Adipose tissue (tissue), 3 donors: ENCODE data around the gene RCN2. TPM values are rescaled to one million over a fixed set of nuclear protein-coding genes. Genes with fewer than 3 reads are reported as not detected.
A peak's percentile ranks its signal among the peaks of the same experiment; 100 is the strongest.

Experiments
- H3K27ac ChIP-seq: one replicate; pipeline ENCODE4 v1.5.1; 2013; ENCODE audit warnings: low read depth, low read length
- WGBS, 3 donors: extraction: QIAGEN DNeasy Blood & Tissue Kit; methylation state at CpG; one replicate each; pipeline ENCODE4 v1.1.7; 2013; 5-methylcytosine and 5-hydroxymethylcytosine counted together
- polyA plus RNA-seq, 3 donors: library from polyadenylated mRNA; stranded (reverse); fragments of 200-250 nt; gene quantifications; one replicate each; pipeline ENCODE4 v1.2.3, GENCODE V29; 2013
- donor health status: healthy with polysubstance abuse.
- donor health status: Bipolar disorder and iron deficiency.
- donor health status: healthy.

RCN2 gene
- polyA plus RNA-seq, 3 donors: 12.9 to 27.6 (median 21.6) TPM

DNA sequence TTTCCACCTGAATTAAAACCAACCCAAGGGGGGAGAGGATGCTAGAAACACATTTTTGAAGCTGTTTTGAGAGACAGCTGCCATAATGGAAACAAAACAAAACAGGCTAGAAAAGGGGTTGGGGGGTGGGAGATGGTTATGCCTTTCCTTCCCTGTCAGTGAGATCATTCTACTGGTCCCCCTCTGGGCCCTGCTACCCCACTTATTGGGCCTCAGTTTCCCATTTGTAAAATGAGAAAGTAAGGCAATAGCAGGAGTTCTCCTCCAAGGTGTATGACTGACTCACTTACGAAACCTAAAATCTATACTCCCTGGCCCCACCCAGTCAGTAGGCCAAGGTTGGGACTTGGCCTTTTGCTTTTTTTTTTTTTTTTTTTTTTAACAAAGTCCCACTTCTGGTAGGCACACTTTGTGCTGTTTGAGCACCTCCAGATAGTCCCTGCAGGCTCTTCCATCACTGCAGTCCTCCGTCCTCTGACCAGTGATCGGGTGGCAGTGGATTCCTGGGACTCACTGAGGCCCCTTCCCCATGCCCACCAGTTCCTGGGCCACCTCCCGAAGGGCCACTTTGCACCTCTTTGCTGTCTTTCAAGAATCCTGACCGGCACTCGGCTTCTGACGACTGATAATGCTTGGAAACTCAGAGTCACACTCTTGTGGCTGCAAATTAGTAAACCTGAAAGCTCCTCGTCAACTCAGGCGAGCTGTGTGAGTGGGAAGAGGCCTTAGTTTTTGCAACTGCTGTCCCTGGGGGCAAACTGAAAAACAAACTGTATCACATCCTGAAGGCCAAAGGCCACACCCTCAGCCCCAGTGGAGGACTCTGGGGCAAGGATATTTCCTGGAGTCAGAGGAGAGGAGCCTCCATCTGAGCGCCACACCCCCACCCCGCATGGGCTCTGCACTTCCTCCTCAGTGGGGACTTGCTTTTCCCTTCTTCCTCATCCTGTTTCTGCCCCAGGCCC, 56.6 kb downstream of the RCN2 start:
- 39 to 77% (median 44%) methylated on average over 11 of the region's 11 CpGs for WGBS, 3 donors
- no peak overlapping the region for H3K27ac ChIP-seq

DNA sequence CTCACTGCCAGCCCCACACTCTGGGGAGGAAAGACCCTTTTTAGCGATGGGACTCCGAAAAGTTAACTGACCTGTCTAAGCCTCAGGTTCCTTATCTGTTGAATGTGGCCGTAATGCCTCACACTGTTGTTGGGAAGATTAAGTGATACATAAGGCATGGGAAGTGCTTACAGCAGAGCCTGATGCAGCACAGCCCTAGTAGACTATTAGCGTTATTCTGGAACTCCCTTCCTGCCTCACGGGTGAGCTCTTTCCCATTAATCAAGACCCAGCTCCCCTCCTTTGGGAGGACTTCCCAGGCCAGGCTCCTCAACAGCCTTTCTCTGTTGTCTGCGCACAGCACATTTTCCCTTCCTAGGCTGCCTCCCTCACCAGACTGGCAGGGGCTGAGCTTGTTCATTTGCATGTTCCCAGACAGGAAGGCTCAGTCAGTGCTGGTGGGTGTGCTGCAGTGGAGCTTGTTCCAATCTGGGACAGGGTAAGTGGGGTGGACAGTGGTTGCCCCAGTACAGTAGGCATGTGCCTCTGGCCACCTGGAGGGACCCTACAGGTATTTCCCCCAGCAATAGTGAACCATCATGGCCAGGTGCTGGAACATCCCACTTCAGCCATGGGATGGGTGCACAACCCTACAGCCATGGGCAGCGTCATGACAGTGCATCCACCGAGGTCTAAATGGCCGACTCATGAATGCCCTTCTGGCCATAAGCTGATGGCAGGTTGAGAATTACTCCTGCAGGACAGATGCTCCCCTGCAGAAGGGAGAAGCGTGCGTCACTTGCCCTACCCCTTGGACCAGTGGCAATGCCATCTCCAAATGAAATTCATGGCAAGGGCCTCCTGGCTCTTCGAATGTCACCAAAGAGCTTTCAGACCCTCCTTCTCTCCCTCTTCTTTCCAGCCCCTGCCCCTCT, 57.6 kb downstream of the RCN2 start:
- WGBS, 3 donors: 61 to 85% (median 62%) methylated on average over 12 of the region's 12 CpGs

DNA sequence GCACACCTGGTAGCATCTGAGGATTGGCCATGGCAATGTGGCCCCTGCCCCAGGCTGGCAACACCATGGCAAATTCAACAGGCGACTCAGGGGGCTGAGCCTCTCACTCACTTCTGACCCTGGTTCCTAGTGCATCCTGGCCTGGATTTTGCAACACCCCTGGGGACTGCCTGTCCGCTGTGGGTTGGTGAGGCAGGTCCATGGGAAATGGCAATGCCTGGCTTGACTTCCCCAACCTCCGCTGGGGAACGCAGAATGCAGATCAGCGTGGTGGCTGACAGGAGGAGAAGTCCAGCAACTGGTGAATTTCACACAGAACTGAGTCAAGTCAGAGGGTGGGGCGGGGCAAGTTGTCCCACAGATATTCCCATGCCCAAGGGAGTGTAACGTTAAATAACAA, 59.5 kb downstream of the RCN2 start:
- no peak overlapping the region for H3K27ac ChIP-seq
- WGBS, 3 donors: 52 to 60% (median 59%) methylated on average over 7 of the region's 7 CpGs

More for the DNA sequence above, 57.6 kb downstream of the RCN2 start:
- H3K27ac ChIP-seq: no peak overlapping the region

DNA sequence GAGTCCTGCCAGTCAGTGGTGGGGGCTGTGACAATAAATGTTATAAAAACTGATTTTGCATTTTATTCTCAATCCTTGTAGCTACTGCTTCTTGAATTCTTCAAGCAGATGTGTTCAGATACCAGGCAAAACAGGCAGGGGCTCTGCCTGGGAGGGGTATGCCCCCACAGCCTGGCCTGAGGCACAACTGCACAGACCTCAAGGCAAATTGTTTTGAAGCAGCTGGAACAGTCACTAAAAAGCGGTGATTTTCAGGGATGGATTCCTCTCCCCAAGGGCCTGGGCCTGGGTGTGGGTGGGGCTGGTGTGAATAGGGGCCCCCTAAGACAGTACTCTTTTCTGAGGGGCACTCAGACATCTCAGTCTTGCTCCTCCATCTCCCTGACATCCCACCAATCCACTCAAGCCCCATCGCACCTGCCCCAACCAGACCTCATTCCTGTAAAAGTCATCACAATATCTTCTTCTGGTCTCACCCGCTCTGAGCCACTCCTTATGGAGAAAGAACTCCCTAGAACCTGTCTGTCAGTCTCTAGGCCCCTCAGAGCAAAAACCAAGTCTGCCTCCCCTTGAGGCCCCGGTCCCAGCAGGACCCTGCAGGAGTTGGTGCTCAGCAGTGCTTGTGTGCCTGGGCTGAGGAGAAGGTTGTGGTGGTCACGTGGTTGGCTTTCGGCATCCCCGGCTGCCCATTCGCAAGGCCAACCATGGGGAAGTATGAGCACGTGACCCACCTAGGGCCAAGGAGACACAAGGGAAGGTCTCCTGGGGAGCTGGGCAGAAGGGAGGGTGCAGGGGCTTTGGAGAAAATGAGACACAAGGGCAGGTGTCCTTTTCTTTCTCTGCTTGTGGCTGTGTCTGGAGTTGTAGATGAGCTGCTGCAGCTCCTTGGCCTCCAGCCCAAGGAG, 60.4 kb downstream of the RCN2 start:
- 73 to 96% (median 82%) methylated on average over 9 of the region's 9 CpGs for WGBS, 3 donors
- H3K27ac ChIP-seq: no peak overlapping the region

DNA sequence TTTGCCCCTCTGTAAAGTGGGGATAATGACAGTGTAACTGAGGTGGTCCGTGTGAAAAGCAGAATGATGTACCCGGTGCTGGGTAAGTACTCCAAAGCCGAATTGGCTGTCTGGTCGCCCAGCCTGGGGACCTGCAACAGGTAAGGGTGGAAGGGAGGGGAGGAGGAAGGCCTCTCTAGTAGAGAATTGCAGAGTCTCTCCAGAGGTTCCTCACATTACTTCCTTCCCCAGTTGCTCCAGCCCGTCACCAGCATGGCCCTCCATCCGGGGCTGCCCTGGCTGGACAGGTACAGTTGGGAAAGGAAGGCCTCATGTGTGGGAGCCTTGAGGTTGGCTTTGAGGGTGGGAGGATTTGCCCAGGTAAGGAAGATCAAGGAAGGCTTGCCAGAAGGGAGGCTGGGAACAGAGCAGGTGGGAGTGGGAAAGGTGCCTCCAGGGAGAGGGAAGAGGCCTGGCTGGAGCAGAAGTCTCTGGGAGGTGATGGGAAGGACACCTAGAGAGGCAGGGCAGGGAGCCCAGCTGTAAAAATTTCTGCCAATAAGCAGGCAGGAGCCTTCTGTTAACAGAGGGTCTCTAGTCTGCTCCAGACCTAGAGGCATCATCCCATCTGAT, 61.7 kb downstream of the RCN2 start:
- H3K27ac ChIP-seq: no peak overlapping the region
- WGBS, 3 donors: 75 to 89% (median 83%) methylated on average over 6 of the region's 6 CpGs

DNA sequence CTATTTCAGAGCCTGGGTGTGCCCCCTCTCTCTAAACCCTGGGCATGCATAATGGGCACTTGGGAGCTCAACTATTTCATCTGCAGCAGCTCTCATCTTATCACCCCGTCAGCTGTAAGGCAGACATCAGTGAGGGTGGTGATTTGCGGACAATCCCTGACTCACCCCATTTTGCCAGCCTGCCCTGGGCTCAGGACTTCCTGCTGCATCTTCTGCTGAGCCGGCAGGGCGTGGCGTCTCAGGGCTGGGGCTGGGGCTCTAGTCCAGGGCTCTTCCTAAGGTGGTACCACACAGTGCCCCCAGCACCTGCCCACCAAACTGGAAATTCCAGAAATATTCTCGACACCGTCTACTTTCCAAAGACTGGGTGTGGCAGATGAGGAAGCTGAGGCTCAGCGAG, 62.5 kb downstream of the RCN2 start:
- 52 to 84% (median 63%) methylated on average over 8 of the region's 8 CpGs for WGBS, 3 donors
- H3K27ac ChIP-seq: no peak overlapping the region

DNA sequence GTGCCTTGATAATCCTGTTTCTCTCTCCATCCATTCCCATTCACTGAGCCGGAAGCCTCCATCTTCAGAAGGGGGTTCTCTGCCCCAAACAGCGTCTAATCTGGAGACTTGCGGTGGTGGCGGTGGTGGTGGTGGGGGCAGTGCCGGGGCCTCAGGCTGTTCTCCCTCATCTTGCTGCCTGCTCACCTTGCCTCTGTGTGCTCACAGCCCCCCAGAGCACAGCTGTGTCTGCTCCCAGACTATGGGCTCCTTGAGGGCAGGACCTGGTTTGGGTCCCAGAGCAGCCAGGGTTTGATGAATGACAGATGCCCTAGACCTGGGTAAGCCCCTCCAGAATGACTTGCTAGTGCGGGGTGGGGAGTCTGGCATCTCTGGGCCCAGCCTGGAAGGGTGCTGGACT, 62.9 kb downstream of the RCN2 start:
- WGBS, 3 donors: 86 to 97% (median 87%) methylated on average over 6 of the region's 6 CpGs
- no peak overlapping the region for H3K27ac ChIP-seq

DNA sequence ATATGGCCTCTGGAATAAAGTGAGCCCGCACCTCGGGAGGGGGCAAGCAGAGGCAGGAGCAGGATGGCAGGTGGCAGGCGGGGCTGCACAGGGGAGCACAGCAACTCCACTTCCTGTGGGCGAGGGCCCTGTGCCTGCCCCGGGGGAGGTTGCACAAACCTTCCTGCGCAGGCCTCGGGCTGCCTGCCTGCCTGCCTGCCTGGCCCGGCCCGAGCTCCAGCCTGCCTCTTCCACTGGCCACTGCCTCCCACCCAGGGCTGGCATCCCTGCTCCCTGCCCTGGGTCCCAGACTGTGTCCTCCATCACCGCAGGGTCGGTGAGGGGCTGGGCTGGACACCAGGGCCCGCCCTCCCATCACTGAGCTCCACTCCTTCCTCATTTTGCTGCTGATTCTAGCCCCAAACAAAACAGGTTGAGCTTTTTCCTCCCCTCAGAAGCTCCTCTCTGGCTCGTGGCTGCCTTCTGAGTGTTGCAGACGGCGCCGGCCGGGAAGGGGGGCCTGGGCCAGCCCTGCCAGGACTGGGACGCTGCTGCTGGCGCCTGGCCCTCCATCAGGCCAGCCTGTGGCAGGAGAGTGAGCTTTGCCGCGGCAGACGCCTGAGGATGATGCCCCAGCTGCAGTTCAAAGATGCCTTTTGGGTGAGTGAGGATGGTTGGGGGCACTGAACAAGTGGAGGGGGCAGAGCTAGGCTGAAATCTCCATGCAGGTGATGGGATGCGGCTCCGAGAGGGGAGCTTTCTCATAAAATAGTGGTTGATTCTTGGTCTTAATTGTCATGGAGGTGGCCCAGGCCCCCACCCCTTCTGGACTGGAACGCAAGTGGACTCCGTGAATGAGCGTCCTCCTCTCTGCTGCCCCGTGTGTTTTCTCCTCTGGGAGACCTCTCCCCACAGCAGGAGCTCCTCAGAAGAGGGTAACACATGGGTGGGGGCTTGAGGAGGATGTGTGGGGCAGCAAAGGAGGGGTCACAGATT, 63.7 kb downstream of the RCN2 start, which contains the start of gene PSTPIP1:
TSS of gene PSTPIP1 (plus strand) at position 156 of the 975 bp plus-strand sequence. CDS start at position 604, 448 bp downstream.
- H3K27ac ChIP-seq: peak within 1 kb of the TSS; percentile 36
- WGBS, 3 donors: 37 to 68% (median 40%) methylated on average over 26 to 28 of the region's 28 CpGs

DNA sequence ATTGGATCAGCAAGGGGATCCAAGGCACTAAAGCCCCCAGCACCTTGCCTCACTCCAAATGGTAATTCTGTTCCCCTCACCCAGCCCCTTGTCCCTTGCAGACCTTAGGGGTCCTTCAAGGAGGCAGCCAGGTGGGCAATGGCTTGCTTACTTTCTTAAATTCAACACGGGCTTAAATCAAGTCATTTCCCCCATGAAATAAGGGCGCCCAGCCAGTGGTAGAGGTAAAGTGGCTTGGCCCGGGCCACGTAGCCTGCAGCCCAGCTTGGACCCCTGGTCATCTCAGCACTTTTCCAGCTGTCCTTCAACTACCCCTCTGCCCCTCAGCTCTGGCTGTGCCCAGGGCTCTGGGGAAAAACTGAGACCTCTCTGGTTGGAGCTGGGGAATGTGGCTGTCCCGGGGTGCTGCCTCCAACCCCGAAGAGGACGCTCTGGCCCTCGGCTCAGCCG, 64.6 kb downstream of the RCN2 start:
- 25 to 77% (median 30%) methylated on average over 8 to 9 of the region's 9 CpGs for WGBS, 3 donors
- no peak overlapping the region for H3K27ac ChIP-seq

DNA sequence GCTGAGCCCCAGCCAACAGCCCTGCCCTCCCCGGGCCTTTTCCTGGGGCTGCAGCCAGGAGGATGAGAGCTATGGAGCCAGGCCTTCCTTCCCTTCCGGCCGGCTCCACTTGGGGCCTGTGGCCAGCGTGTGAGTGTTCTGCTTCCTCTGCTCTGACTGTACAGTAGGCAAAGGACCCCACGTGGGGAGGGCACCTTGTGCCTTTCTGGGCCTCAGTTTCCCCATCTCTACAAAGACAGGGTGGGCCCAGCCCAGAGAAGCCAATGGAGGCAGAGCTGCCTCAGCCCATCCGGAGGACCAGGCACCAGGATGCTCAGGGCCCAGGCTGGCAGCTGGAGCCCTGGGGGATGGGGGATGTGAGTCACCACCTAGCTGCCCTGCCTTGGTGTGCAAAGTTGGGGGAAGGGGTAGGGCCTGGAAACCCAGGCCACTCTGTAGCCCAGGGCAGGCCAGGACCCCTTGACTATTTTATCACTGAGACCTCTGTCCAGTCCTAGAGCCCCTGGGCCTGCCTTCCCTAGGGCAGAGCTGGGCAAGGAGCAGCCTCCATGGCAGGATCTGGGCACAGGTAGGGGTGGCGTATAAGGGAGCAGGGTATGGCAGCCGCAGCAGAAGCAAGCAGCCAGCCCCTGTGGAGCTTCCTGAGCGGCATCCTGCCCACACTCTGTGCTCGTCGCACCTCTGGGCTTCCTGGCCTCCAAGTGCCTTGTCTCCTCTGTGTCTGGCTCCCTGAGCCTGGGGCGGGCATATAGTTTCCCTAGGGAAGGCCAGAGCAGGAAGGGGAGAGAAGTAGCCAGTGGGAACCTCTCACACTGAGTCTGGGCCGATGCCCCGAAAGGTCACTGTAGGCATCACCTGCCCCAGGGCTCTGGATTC, 65.2 kb downstream of the RCN2 start:
- no peak overlapping the region for H3K27ac ChIP-seq
- WGBS, 3 donors: 37 to 76% (median 40%) methylated on average over 14 of the region's 14 CpGs

DNA sequence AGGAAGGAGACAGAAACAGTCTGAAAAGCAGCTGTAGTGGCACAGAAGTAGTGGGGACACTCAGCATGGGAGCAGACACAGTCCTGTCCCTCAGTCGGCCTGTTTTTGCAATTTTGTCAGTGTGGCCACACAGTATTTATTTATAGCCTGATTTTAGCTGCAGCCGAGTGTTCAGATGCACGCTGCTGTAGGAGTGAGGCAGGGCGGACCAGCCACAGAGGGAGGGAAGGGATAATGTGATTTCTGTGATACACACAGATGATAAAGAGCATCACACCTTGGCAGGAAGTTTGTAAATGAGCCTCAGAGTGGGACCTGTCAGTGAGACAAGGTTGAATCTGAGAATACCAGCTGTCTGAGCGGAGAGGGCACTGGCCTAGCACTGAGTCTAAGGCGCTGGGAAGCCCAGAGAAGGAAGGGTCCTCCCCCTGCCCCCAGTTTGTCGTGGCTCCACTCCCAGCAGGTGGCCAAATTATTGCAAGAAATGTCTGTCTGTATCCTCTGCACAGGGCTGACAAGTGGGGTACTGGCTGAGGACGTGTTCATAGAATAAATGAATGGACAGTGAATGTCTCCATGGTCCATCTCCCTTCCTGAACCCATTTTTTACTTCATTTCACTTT, 67.2 kb downstream of the RCN2 start:
- 77 to 85% (median 78%) methylated on average over 8 of the region's 8 CpGs for WGBS, 3 donors
- no peak overlapping the region for H3K27ac ChIP-seq

DNA sequence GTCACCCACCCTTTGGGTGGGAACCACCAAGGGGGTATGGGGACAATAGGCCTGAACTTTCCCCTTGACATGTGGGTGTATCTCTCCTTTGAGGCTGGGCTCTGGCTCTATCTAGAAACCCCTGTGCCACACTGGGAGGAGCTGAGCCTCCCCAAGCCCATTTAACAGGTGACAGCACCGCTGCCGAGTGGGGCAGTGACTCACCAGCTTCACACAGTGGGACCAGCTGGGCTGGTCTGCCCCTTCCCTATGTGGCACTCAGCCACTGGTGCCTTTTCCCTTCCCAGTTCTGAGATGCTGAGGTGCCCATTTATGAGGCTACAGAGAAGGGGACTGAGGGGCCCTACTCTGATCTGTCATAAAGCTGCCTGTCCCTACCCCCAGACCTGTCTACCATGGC, 68.4 kb downstream of the RCN2 start:
- H3K27ac ChIP-seq: no peak overlapping the region
- 61 to 86% (median 77%) methylated on average over 2 of the region's 2 CpGs for WGBS, 3 donors

DNA sequence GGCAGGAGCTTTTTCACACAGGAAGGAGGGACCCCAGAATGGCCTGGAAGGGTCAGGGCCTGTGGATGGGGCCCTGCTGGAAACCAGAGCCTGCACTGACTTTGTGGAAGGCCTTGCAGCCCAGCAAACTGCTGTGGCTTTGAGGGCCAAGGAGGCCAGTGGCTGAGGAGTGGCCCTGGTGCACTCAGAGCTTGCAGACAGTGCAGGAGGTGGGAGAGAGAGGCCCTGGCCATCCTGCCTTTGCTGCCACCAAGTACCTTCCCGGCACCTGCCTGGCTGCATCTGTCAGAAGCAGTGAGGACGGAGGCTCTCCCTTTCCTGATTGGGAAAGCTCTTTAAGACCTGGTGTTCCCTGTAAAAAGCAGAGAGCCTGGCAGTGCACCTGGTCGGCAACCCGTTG, 69.8 kb downstream of the RCN2 start:
- WGBS, 3 donors: 65 to 76% (median 70%) methylated on average over 4 of the region's 4 CpGs

DNA sequence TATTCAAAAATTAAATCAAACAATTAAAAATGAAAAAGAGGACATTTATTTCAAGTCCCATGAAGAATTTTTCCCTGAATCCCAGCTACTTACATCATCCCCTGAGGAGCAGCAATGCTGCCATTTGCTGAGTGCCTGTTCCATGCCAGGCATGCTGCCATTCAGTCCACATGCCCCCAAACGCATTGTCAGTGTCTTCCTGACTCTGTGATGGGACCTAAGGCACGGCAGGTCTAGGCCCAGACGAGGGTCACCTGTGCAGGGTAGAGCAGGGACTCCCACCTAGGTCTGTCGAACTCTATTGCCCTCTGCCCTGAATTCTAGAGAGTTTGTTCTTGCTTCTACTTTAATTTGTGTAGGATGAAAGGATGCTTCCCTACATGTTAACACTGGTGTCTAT, 70.4 kb downstream of the RCN2 start:
- H3K27ac ChIP-seq: no peak overlapping the region
- WGBS, 3 donors: 68 to 74% (median 73%) methylated on average over 4 of the region's 4 CpGs

More for the DNA sequence above, 69.8 kb downstream of the RCN2 start:
- no peak overlapping the region for H3K27ac ChIP-seq

DNA sequence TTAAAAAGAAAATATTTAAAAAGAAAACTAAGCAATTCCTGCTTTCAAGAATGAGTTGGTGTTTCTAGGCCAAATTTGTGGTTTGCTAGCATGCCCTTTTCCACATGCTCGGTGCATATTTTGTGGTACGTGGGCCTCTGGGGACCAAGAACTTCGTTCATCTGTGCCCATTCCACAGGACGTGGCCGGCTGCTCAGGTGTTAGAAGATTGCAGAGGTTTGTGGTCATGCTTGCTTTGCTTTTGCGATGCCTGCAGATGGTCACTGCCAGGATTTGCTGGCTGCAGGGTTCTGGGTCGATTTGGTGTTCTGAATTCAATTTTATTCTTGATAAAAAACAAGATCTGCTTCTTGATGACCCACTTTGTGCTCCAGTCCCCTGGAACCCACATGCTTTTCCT, 70.9 kb downstream of the RCN2 start:
- WGBS, 3 donors: 53 to 77% (median 57%) methylated on average over 7 of the region's 7 CpGs
- no peak overlapping the region for H3K27ac ChIP-seq
